Prostate gland (tissue), 2 donors: Measurements from ENCODE around the gene FNDC8. TPM values are rescaled to one million over a fixed set of nuclear protein-coding genes. Genes with fewer than 3 reads are reported as not detected.

Experiments used
- DNase-seq: peaks from one replicate; pipeline ENCODE4 v3.0.0-alpha.2; 2019; ENCODE audit warnings: low spot score
- H3K27ac ChIP-seq, 2 donors: fragments of 200-600 bp; sonication (generic); 2 replicates each; pipeline ENCODE4 v1.5.1; 2017 to 2019
- H3K27me3 ChIP-seq: fragments of 200-600 bp; sonication (generic); replicated peaks from 2 replicates; pipeline ENCODE4 v1.5.1; 2019; ENCODE audit not compliant: insufficient read depth
- H3K36me3 ChIP-seq, 2 donors: fragments of 200-600 bp; sonication (generic); 1 replicate in 1 of 2; 2 replicates in 1 of 2; pipeline versions ENCODE4 v1.5.1 to v1.8.1; 2017 to 2019
- H3K4me1 ChIP-seq: fragments of 200-600 bp; sonication (generic); replicated peaks from 2 replicates; pipeline ENCODE4 v1.5.1; 2019
- H3K4me3 ChIP-seq, 2 donors: fragments of 200-600 bp; sonication (generic); 2 replicates each; pipeline ENCODE4 v1.5.1; 2017 to 2019
- H3K9me3 ChIP-seq: fragments of 200-600 bp; sonication (generic); 2 replicates; pipeline ENCODE4 v1.5.1; 2017
- POLR2A ChIP-seq: fragments of 450-650 bp; IDR thresholded peaks from one replicate; pipeline ENCODE4 v1.6.1; 2016; ENCODE audit warnings: antibody characterized with exemption, mild to moderate bottlenecking
- POLR2AphosphoS5 ChIP-seq: sonication (generic); formaldehyde crosslinking; IDR thresholded peaks from one replicate; pipeline ENCODE4 v1.6.1; 2017; ENCODE audit warnings: antibody characterized with exemption
- WGBS: methylation state at CpG from one replicate; pipeline ENCODE4 v1.1.5; 2018; 5-methylcytosine and 5-hydroxymethylcytosine counted together
- intact Hi-C: fragments of 100-400 bp; cut with DNase I; formaldehyde crosslinking; loops from one replicate; pipeline ENCODE4 v1.14.2; 2022
- total RNA-seq, 2 donors: library from RNA; depleted of rRNA; stranded (reverse); fragments of >200 nt; gene quantifications; one replicate each; pipeline ENCODE4 v1.1.0, GENCODE V29; 2016
- TF ChIP-seq, protein P1 (sequence below), 4 experiments: fragments of 200-600 bp in 2 of 4; fragments of 450-650 bp in 2 of 4; sonication (generic) in 2 of 4; IDR thresholded peaks; 1 replicate in 3 of 4; 2 replicates in 1 of 4; pipeline ENCODE4 v1.5.1; 2016 to 2019; ENCODE audit warnings: antibody characterized with exemption in 4 of 4, mild to moderate bottlenecking in 2 of 4, moderate library complexity in 2 of 4

The FNDC8 gene
- total RNA-seq, 2 donors from 2014 or later = 4.6 TPM; not detected in 1

DNA sequence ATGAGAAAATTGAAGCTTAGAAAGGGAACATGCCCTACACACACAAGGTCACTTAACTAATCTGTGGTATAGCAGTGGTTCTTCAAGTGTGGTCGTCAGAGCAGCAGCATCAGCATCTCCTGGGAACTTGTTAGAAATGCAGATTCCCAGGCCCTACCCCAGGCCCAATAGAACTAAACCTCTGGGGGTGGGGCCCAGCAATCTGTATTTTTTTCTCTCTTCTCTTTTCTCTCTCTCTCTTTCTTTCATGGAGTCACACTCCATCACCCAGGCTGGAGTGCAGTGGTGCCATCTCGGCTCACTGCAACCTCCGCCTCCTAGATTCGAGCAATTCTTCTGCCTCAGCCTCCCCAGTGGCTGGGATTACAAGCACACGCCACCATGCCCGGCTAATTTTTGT lies 16.8 kb downstream of the FNDC8 start:
- WGBS = 95% methylated on average over 6 of the region's 6 CpGs
- DNase-seq = no peak
- no peak overlapping the region for H3K27ac ChIP-seq
- no peaks in the 10 kb centered on the region for H3K4me1 ChIP-seq
- H3K9me3 ChIP-seq = no peaks in the 10 kb centered on the region
- intact Hi-C loops = no loop called here
- TF ChIP-seq, protein P1, sequence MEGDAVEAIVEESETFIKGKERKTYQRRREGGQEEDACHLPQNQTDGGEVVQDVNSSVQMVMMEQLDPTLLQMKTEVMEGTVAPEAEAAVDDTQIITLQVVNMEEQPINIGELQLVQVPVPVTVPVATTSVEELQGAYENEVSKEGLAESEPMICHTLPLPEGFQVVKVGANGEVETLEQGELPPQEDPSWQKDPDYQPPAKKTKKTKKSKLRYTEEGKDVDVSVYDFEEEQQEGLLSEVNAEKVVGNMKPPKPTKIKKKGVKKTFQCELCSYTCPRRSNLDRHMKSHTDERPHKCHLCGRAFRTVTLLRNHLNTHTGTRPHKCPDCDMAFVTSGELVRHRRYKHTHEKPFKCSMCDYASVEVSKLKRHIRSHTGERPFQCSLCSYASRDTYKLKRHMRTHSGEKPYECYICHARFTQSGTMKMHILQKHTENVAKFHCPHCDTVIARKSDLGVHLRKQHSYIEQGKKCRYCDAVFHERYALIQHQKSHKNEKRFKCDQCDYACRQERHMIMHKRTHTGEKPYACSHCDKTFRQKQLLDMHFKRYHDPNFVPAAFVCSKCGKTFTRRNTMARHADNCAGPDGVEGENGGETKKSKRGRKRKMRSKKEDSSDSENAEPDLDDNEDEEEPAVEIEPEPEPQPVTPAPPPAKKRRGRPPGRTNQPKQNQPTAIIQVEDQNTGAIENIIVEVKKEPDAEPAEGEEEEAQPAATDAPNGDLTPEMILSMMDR (IDR thresholded peaks at IDR 0.05) = no peak
- TF ChIP-seq POLR2AphosphoS5 (no peak), POLR2A (no peak)
- no peaks in the 10 kb centered on the region for H3K27me3 ChIP-seq
- peaks cover 9 to 11% of the 10 kb centered on the region in 2 donors for H3K36me3 ChIP-seq
- H3K4me3 ChIP-seq = no peak overlapping the region

DNA sequence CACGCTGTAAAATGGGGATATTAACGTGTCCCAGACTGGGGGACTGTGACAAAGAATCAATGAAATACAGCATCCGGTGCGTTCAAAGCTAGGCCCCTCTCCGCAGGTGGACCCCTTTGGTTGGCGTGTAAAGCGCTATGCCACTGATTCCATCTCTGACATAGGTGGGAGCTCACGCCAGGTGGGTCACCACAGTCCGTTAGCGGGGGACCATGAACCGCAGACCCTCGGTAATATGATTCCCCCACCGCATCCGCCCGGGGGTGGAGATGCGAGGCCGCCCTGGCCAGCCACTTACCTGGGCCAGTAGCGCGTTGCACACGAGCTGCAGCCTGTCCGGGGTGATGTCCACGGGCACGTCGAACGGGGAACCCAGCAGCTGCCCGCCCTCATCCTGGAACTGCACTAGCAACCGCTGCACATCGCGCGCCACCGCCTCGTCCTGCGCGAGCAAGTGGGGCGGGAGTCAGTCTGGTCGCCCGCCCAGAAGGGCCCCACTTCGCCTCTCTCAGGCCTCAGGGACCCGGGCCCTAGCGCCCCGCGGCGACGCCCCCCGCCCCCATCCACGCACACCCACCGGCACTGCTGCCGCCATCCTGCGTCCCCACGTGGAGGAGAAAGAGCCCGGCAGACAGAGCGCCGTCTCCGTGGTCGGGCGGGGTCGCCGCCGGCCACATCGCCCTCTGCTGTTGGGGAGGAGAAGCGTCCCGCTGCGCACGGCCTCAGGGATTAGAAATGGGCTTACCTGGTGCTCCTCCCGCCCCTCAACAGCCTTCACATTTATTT lies 20.5 kb downstream of the FNDC8 start, which contains the start of gene NLE1:
Gene NLE1 (minus strand): TSS at position 623 of the 786 bp plus-strand sequence. CDS start 28 bp downstream, at position 595.
- peak within 1 kb of the TSS; percentile 62 to 87 for H3K4me3 ChIP-seq
- TF ChIP-seq POLR2AphosphoS5 = peak; percentile 84
- no peak for TF ChIP-seq POLR2A
- TF ChIP-seq, protein P1 (IDR thresholded peaks at IDR 0.05) = peak; percentile 87 to 93 (median 88)
- H3K36me3 ChIP-seq = peaks cover 0 to 11% of the 10 kb centered on the region in 2 donors
- DNase-seq = peak; percentile 59
- H3K4me1 ChIP-seq = no peaks in the 10 kb centered on the region
- H3K9me3 ChIP-seq = no peaks in the 10 kb centered on the region
- intact Hi-C loops = no loop called here
- H3K27ac ChIP-seq = no peak within 1 kb of the TSS
- no peaks in the 10 kb centered on the region for H3K27me3 ChIP-seq
- WGBS = under 1% methylated on average over 47 of the region's 65 CpGs

DNA sequence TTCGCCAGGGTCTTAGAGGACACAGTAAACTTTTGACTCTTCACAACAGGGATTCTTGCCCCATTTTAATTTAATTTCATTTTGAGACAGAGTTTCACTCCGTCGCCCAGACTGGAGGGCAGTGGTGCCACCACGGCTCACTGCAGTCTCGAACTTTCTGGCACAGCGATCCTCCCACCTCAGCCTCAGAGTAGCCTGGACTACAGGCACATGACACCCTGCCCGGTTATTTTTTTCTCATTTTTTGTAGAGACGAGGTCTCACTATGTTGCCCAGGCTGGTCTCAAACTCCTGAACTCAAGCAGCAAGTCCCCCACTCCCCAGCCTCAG lies 21.0 kb downstream of the FNDC8 start:
- 65% methylated on average over 8 of the region's 8 CpGs for WGBS
- no peak for TF ChIP-seq POLR2A
- TF ChIP-seq, protein P1 (IDR thresholded peaks at IDR 0.05) = no peak
- no peak for TF ChIP-seq POLR2AphosphoS5
- Histone ChIP-seq H3K36me3 (peaks cover 0 to 8% of the 10 kb centered on the region in 2 donors), H3K4me3 (peak overlapping the region in 1 of 2 donors; percentile 87), H3K9me3 (no peaks in the 10 kb centered on the region), H3K27ac (no peak overlapping the region), H3K27me3 (no peaks in the 10 kb centered on the region), H3K4me1 (no peaks in the 10 kb centered on the region)
- intact Hi-C loops = no loop called here
- DNase-seq = no peak

DNA sequence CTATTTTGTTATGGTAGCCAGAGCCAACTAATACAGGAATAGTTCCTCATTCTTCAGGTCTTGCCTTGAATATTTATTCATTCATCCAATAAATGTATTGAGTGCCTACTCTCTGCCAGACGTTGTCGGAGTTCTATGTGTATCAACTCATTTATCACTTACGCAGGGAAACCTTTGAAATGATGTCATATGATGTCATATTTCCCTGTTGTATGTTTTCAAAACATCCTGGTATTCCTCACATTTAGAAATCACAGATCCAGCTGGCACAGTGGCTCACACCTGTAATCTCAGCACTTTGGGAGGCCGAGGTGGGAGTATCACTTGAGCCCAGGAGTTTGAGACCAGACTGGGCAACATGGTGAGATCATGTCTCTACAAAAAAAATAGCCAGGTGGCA lies 23.4 kb downstream of the FNDC8 start:
- H3K4me1 ChIP-seq = no peaks in the 10 kb centered on the region
- no peaks in the 10 kb centered on the region for H3K27me3 ChIP-seq
- no peak overlapping the region for H3K27ac ChIP-seq
- 70% methylated on average over 4 of the region's 4 CpGs for WGBS
- intact Hi-C loops = no loop called here
- H3K4me3 ChIP-seq = no peak overlapping the region
- TF ChIP-seq POLR2AphosphoS5 (no peak), POLR2A (no peak)
- TF ChIP-seq, protein P1 (IDR thresholded peaks at IDR 0.05) = no peak
- no peaks in the 10 kb centered on the region for H3K9me3 ChIP-seq
- no peak for DNase-seq
- H3K36me3 ChIP-seq = no peaks in the 10 kb centered on the region
